GM18873 (cell line): ENCODE results near the gene DEFB131A.
"Not testable (repeated sequence)": the region's sequence is repeated elsewhere in the genome, so short reads cannot be mapped to it uniquely, and the experiment has no call there.

Experiments
- ATAC-seq: cut with Tn5 transposase; IDR thresholded peaks from one replicate; pipeline ENCODE4 v1.9.1; 2021; ENCODE audit warnings: mild to moderate bottlenecking, moderate library complexity, moderate number of reproducible peaks; ENCODE audit not compliant: unreplicated experiment, low FRiP score

DEFB131A gene

GRCh38 chr4:9493589-9493988 lies 49.4 kb downstream of the DEFB131A start:
- not testable (repeated sequence) for ATAC-seq

- ATAC-seq, result not testable (repeated sequence)
Observed at GRCh38 chr4:9494256-9495035, 50.2 kb downstream of the DEFB131A start.

GRCh38 chr4:9495443-9495842 lies 51.2 kb downstream of the DEFB131A start:
- ATAC-seq, result not testable (repeated sequence)

GRCh38 chr4:9497575-9498467 lies 53.6 kb downstream of the DEFB131A start:
- not testable (repeated sequence) for ATAC-seq

- ATAC-seq, result not testable (repeated sequence)
Observed at GRCh38 chr4:9498468-9499040, 54.3 kb downstream of the DEFB131A start.

GRCh38 chr4:9499974-9500487 lies 55.8 kb downstream of the DEFB131A start:
- ATAC-seq, result not testable (repeated sequence)
